GM19043 (cell line): ENCODE results near the gene IGF1R.
"Not testable (repeated sequence)": the region's sequence is repeated elsewhere in the genome, so short reads cannot be mapped to it uniquely, and the experiment has no call there.

Experiments used
- ATAC-seq: cut with Tn5 transposase; IDR thresholded peaks from one replicate; pipeline ENCODE4 v1.9.1; 2021; ENCODE audit warnings: low read depth; ENCODE audit not compliant: unreplicated experiment

IGF1R gene

GRCh38 chr15:98969126-98969735, 320.9 kb downstream of the IGF1R start:
- ATAC-seq = no peak

DNA sequence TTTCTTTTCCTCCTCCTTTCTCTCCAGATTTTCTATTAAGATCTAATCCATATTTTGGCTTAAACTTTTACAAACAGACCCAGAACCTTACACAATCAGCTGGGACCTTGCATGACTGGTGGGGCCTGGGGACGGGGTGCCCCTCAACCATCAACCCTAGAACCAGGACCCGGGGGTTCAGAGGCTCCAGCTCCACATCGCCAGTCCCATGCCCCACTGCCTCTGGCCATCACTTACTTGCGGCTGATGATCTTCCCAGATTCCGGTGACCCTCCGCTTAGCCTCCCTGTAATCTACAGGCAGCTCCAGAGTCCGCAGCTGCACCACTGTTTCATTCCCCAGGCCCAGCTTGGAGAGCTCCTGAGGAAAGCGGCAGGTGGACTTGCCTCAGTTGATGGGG, 322.5 kb downstream of the IGF1R start:
- no peak for ATAC-seq

DNA sequence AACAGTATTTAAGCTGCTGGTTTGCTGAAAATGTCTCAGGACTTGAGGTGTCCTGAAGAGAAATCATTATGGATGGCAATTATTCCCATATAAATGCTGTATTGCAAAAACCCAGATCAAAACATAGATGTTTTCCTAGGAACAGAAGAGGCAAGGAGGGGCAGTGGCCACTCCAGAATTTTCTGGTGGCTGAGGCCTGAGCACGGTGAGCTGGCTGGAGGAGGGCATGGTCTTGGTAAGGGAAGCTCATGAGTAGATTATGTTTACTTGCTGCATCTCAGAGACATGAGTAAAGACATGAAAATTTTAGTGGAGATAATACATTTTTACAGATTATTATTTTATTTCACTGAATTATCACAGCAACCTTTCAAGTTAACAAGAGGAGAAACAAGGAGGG, 328.2 kb downstream of the IGF1R start:
- no peak for ATAC-seq

- ATAC-seq = no peak
Observed at GRCh38 chr15:98977441-98977840, 329.1 kb downstream of the IGF1R start.

DNA sequence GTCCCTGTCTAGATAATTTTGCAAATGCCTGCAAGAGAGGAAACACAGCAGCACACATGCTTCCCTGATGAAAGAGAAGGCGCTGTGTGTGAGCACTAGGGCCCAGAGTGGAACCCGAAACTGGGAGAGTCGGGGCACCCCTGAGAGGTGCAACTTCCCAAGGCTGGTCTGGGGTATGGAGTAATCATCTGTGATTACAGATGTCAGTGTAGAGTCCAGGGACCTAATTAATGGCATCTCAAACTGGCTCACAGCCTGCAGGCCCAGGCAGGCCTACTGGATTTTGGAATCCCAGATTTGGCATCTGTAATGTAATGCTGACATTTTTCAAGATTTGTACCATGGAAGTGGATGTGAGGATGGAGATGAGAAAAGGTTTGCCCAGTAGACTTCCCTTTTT, 329.8 kb downstream of the IGF1R start:
- ATAC-seq = no peak

- no peak for ATAC-seq
Observed at GRCh38 chr15:98980899-98981228, 332.5 kb downstream of the IGF1R start.

DNA sequence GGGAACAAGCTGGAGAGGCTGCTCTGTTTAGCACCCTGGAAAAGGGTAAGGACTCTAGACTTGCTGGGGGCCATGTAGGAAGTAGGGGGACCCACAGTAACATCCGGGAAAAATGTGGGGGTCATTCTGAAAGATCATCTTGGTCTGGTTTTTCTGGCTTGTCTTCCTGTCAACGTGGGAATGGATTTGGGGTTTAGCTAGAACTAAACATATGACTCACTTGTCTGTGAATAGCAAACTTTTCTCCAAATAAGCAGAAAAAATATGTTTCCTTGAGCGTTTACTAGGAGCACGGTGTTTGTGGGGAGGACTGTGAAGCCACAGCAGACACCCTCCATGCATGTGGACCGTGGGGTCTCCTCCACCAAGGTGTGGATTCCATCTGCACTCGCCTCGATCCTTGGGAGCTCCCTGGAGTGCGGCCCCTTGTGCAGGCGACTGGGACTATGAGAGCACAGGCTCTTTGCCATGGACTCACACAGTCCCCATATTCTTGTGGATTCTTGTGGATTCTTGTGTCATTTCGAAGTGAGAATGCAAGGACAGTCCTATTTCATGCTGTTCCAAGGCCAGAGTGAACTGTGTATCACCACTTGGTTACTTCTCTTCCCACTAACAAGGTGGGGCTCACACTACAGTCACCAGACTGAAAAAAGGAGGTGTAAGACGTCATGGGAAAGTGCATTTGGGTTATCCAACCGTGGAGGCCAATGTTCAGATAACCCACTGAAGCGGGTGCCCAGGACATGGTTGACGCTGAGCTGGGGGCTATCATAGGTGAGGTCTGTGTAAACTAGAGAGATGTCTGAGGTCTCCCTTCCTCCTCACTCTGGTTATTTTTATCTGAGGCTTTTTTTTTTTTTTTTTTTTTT, 333.7 kb downstream of the IGF1R start:
- peak; percentile 66 for ATAC-seq

- ATAC-seq = no peak
Observed at GRCh38 chr15:98983334-98983733, 335.0 kb downstream of the IGF1R start.

GRCh38 chr15:98986281-98986680, 337.9 kb downstream of the IGF1R start:
- ATAC-seq = no peak

GRCh38 chr15:98994892-98995291, 346.6 kb downstream of the IGF1R start:
- ATAC-seq = no peak

DNA sequence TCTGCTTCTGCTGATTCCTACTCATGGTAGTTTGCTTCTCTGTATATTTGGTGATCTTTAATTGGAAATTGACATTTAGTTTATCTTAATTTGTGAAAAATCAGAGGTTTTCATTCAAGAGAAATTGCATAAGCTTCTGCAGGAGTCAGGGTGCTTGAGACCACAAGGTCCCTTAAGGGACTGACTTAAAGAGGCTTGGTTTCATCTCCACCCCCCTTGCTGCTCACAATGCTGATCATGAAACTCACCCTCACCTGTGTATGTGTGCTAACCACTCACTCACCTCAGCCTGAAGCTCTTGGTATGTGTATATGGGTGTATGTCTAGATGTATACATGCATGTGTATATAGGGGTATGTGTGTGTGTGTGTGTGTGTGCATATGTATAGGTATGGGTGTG, 347.8 kb downstream of the IGF1R start:
- ATAC-seq = peak; percentile 70

- ATAC-seq = no peak
Observed at GRCh38 chr15:98996624-98997023, 348.3 kb downstream of the IGF1R start.

DNA sequence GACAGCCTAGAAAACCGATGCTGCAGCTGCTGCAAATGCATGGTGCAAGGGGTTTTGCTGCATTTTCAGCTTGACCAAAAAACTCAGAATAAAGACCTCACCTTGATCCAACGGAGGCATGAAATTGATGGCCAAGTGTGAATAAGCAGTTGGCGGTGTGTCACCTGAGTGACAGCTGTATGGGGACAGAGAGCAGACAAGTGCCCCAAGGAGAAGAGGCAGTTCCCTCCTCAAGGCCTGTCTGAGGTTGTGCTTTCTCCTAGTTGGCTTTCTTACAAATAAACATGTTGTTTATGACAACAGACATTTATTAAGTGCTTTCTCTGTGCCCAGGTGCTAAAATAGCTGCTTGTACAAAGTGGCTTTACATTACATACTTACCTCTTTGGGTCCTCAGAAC, 349.0 kb downstream of the IGF1R start:
- ATAC-seq = no peak

- ATAC-seq = no peak
Observed at GRCh38 chr15:98997755-98998154, 349.4 kb downstream of the IGF1R start.

GRCh38 chr15:98998279-98998678, 349.9 kb downstream of the IGF1R start:
- no peak for ATAC-seq

DNA sequence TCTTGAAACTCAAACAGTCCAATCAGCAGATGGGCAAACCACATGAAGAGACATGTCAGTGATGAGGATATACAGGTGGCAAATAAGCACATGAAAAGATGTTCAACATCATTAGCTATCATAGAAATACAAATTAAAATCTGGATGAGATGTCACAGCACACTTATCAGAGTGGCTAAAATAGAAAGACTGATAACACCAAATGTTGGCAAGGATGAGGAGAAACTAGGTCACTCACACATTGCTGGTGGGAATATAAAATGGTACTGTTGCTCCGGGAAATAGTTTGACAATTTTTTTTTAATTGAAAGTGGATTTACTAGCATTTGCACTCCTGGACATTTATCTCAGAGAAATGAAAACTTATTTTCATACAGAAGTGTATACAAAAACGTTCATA, 350.9 kb downstream of the IGF1R start:
- no peak for ATAC-seq

- no peak for ATAC-seq
Observed at GRCh38 chr15:99002226-99002625, 353.9 kb downstream of the IGF1R start.

DNA sequence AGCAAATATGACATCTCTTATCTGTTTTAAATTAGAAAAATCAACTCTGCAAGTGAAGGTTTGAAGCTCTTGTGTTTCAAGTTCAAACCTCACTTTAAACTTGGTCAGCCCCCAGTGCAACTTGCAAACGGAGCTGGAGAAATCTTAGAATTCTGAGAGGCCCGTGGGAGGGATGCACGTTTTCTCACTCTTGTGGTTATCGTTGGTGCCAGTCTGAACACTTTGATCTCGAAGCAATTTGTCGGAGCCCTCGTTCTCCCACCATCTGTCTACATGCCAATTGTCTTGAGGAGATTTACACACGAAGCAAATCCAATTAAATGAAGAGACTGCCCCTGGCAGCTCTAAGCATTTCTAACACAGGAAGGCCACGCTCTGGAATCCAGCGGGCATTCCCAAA, 355.0 kb downstream of the IGF1R start:
- not testable (repeated sequence) for ATAC-seq

- not testable (repeated sequence) for ATAC-seq
Observed at GRCh38 chr15:99004998-99005974, 356.9 kb downstream of the IGF1R start.

DNA sequence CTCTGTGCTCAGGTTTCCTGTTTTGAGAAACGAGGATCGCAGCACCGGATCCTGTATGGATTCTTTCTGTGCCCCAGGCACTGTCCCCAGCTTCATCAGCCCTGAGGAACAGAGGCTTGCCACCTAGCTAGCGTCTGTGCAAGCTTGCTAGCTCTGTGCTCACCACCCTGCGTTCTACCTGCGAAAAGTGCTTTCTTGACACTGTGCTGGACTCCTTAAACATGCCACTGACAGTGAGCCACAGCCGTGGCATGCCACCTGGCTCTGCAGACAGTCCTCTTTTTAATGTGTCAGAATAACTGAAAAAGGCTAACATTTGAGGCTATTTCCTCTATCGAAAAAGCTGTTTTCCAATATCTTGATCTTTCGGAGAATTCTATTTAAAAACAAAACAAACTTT, 357.8 kb downstream of the IGF1R start:
- ATAC-seq = no peak

- ATAC-seq = no peak
Observed at GRCh38 chr15:99006904-99007495, 358.7 kb downstream of the IGF1R start.
